ENCODE data around the gene SLC7A14. TPM values are rescaled to one million over a fixed set of nuclear protein-coding genes. Genes with fewer than 3 reads are reported as not detected.

Gene SLC7A14
- total RNA-seq, 2 experiments from 2014 or later, result not detected

GRCh38 chr3:170465955-170466354 is 119.9 kb downstream of the SLC7A14 start:
- Mint-ChIP-seq H3K27ac (no peak overlapping the region), H3K9me3 (no peaks in the 10 kb centered on the region), H3K36me3 (ENCODE audit: low read depth) (no peaks in the 10 kb centered on the region), H3K4me3 (no peak overlapping the region), H3K27me3 (peaks cover 22% of the 10 kb centered on the region), H3K4me1 (ENCODE audit: low read depth) (peaks cover 5% of the 10 kb centered on the region)
- CTCF ChIA-PET, result interaction anchor here (1.5 kb wide), 1 partner anchor 11 kb away, joined by 4 read pairs; no protein-coding TSS in a partner anchor
- intact Hi-C loops (cut with micrococcal nuclease), result no loop called here
- no peak for ATAC-seq
- DNase-seq, result no peak
- TF ChIP-seq CTCF (IDR thresholded peaks at IDR 0.05), result no peak
- POLR2A ChIA-PET, result no interaction called here

GRCh38 chr3:170463011-170463410 is 122.9 kb downstream of the SLC7A14 start:
- Mint-ChIP-seq H3K36me3 (ENCODE audit: low read depth) (no peaks in the 10 kb centered on the region), H3K27ac (no peak overlapping the region), H3K4me3 (no peak overlapping the region), H3K4me1 (ENCODE audit: low read depth) (no peaks in the 10 kb centered on the region), H3K9me3 (no peaks in the 10 kb centered on the region), H3K27me3 (peaks cover 14% of the 10 kb centered on the region)
- TF ChIP-seq CTCF (IDR thresholded peaks at IDR 0.05), result no peak
- intact Hi-C loops (cut with micrococcal nuclease), result no loop called here
- ATAC-seq, result no peak
- CTCF ChIA-PET, result interaction anchor here (1.5 to 1.9 kb wide), 2 partner anchors 49 to 348 kb away, joined by 5 read pairs; no protein-coding TSS in a partner anchor
- DNase-seq, result no peak
- POLR2A ChIA-PET, result no interaction called here

- CTCF ChIA-PET, result interaction anchor here (1.1 to 1.3 kb wide), 2 partner anchors 40 to 45 kb away, joined by 3 to 4 read pairs; no protein-coding TSS in a partner anchor
- intact Hi-C loops (cut with micrococcal nuclease), result no loop called here
- H3K4me3 Mint-ChIP-seq, result no peak overlapping the region
- DNase-seq (no peak), ATAC-seq (no peak)
- H3K27ac Mint-ChIP-seq, result no peak overlapping the region
- H3K4me1 Mint-ChIP-seq (ENCODE audit: low read depth), result no peaks in the 10 kb centered on the region
- no peak for TF ChIP-seq CTCF (IDR thresholded peaks at IDR 0.05)
- POLR2A ChIA-PET, result no interaction called here
- no peaks in the 10 kb centered on the region for H3K36me3 Mint-ChIP-seq (ENCODE audit: low read depth)
- H3K27me3 Mint-ChIP-seq, result peaks cover 13% of the 10 kb centered on the region
- H3K9me3 Mint-ChIP-seq, result no peaks in the 10 kb centered on the region
Measured at GRCh38 chr3:170458285-170458684, 127.6 kb downstream of the SLC7A14 start.

- H3K9me3 Mint-ChIP-seq, result no peaks in the 10 kb centered on the region
- CTCF ChIA-PET, result interaction anchor here (1.0 to 1.3 kb wide), 2 partner anchors 41 to 357 kb away, joined by 4 read pairs; no protein-coding TSS in a partner anchor
Measured at GRCh38 chr3:170454509-170454908, 131.4 kb downstream of the SLC7A14 start.

GRCh38 chr3:170450039-170450438 is 135.8 kb downstream of the SLC7A14 start:
- POLR2A ChIA-PET, result no interaction called here
- intact Hi-C loops (cut with micrococcal nuclease), result no loop called here

More at GRCh38 chr3:170454509-170454908, 131.4 kb downstream of the SLC7A14 start:
- ATAC-seq, result no peak
- no peak overlapping the region for H3K27ac Mint-ChIP-seq
- TF ChIP-seq CTCF (IDR thresholded peaks at IDR 0.05), result no peak
- POLR2A ChIA-PET, result interaction anchor here (0.6 kb wide), 1 partner anchor 670 kb away, joined by 5 read pairs; no protein-coding TSS in a partner anchor
- H3K36me3 Mint-ChIP-seq (ENCODE audit: low read depth), result no peaks in the 10 kb centered on the region
- H3K4me1 Mint-ChIP-seq (ENCODE audit: low read depth), result no peaks in the 10 kb centered on the region
- no peak for DNase-seq
- no peak overlapping the region for H3K4me3 Mint-ChIP-seq
- intact Hi-C loops (cut with micrococcal nuclease), result no loop called here
- peaks cover 7% of the 10 kb centered on the region for H3K27me3 Mint-ChIP-seq

More at GRCh38 chr3:170450039-170450438, 135.8 kb downstream of the SLC7A14 start:
- Mint-ChIP-seq H3K4me3 (no peak overlapping the region), H3K4me1 (ENCODE audit: low read depth) (no peaks in the 10 kb centered on the region), H3K27ac (no peak overlapping the region), H3K9me3 (no peaks in the 10 kb centered on the region), H3K27me3 (peaks cover 3% of the 10 kb centered on the region), H3K36me3 (ENCODE audit: low read depth) (no peaks in the 10 kb centered on the region)
- DNase-seq, result no peak
- no peak for ATAC-seq
- no peak for TF ChIP-seq CTCF (IDR thresholded peaks at IDR 0.05)
- CTCF ChIA-PET, result no interaction called here
